Mammary epithelial cell (primary cell): ENCODE results near the gene ST3GAL6.

Experiments
- EZH2 ChIP-seq: IDR thresholded peaks from 2 replicates; pipeline ENCODE4 v1.6.1; 2012; ENCODE audit warnings: low read length, inconsistent platforms, borderline replicate concordance
- TF ChIP-seq, protein P1 (sequence below), 2 donors: IDR thresholded peaks in 1 of 2; conservative IDR thresholded peaks in 1 of 2; 2 replicates each; pipeline ENCODE4 v1.5.1; 2011 to 2012; ENCODE audit warnings: inconsistent platforms in 2 of 2, low read length in 2 of 2, mild to moderate bottlenecking in 2 of 2, control low read depth in 1 of 2, low read depth in 1 of 2; ENCODE audit not compliant: insufficient read depth in 1 of 2; ENCODE audit errors: extremely low read depth in 1 of 2

DNA sequence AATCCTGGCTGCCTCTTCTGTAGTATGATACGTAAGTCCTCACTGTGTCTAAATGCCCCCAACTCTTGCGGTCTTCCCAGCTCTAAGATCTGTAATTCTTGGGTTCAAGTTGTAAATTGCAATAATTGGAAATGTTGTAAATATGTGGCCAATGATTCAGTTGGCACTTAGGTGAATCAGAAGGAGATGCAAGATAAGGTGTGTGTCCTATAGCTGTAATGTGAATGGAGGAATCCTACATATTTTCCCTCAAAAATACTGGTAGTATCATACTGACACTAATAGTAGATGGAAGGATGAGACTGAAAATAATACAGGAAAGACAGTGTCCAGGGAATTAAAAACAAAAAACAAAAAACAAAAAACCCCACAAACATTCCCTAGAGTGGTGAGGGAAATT, 3.5 kb upstream of the ST3GAL6 start:
- TF ChIP-seq, protein P1, sequence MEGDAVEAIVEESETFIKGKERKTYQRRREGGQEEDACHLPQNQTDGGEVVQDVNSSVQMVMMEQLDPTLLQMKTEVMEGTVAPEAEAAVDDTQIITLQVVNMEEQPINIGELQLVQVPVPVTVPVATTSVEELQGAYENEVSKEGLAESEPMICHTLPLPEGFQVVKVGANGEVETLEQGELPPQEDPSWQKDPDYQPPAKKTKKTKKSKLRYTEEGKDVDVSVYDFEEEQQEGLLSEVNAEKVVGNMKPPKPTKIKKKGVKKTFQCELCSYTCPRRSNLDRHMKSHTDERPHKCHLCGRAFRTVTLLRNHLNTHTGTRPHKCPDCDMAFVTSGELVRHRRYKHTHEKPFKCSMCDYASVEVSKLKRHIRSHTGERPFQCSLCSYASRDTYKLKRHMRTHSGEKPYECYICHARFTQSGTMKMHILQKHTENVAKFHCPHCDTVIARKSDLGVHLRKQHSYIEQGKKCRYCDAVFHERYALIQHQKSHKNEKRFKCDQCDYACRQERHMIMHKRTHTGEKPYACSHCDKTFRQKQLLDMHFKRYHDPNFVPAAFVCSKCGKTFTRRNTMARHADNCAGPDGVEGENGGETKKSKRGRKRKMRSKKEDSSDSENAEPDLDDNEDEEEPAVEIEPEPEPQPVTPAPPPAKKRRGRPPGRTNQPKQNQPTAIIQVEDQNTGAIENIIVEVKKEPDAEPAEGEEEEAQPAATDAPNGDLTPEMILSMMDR (conservative IDR thresholded peaks at IDR 0.05 in 1 of 2, IDR thresholded peaks at IDR 0.05 in 1 of 2; ENCODE audit: extremely low read depth in 1 of 2, insufficient read depth in 1 of 2, low read depth in 1 of 2, low read length in 2 of 2) = no peak
- TF ChIP-seq EZH2 = no peak
